ENCODE data around the gene ANKLE2.

Gene ANKLE2

GRCh38 chr12:132719141-132719953 lies 42.3 kb downstream of the ANKLE2 start:
- TF ChIP-seq EZH2phosphoT487 (IDR thresholded peaks at IDR 0.05; ENCODE audit: low read depth), result no peak
- TF ChIP-seq, protein P1, sequence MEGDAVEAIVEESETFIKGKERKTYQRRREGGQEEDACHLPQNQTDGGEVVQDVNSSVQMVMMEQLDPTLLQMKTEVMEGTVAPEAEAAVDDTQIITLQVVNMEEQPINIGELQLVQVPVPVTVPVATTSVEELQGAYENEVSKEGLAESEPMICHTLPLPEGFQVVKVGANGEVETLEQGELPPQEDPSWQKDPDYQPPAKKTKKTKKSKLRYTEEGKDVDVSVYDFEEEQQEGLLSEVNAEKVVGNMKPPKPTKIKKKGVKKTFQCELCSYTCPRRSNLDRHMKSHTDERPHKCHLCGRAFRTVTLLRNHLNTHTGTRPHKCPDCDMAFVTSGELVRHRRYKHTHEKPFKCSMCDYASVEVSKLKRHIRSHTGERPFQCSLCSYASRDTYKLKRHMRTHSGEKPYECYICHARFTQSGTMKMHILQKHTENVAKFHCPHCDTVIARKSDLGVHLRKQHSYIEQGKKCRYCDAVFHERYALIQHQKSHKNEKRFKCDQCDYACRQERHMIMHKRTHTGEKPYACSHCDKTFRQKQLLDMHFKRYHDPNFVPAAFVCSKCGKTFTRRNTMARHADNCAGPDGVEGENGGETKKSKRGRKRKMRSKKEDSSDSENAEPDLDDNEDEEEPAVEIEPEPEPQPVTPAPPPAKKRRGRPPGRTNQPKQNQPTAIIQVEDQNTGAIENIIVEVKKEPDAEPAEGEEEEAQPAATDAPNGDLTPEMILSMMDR (IDR thresholded peaks at IDR 0.05; ENCODE audit: low read depth, low read length), result no peak
- Histone ChIP-seq H3K9me3 (ENCODE audit: insufficient read depth, low read length) (no peaks in the 10 kb centered on the region), H2AFZ (ENCODE audit: low read depth, low read length) (no peak overlapping the region), H3K4me3 (ENCODE audit: low read length) (no peak overlapping the region), H3K4me1 (ENCODE audit: low read length) (no peaks in the 10 kb centered on the region), H3K4me2 (ENCODE audit: low read length) (no peak overlapping the region), H3K27ac (ENCODE audit: low read length) (no peak overlapping the region), H3K27me3 (ENCODE audit: low read depth, low read length) (no peaks in the 10 kb centered on the region), H3K79me2 (ENCODE audit: low read length) (peaks cover 19% of the 10 kb centered on the region), H3K9ac (ENCODE audit: low read length) (no peak overlapping the region), H4K20me1 (ENCODE audit: insufficient read depth, low read length) (peaks cover 5% of the 10 kb centered on the region), H3K36me3 (replicated peaks; ENCODE audit: low read depth, low read length) (peaks cover 70% of the 10 kb centered on the region)

- no peak overlapping the region for H3K4me2 ChIP-seq (ENCODE audit: low read length)
- peaks cover 26% of the 10 kb centered on the region for H3K79me2 ChIP-seq (ENCODE audit: low read length)
- H3K9ac ChIP-seq (ENCODE audit: low read length), result no peak overlapping the region
- H3K27ac ChIP-seq (ENCODE audit: low read length), result no peak overlapping the region
- peaks cover 7% of the 10 kb centered on the region for H4K20me1 ChIP-seq (ENCODE audit: insufficient read depth, low read length)
- no peak overlapping the region for H2AFZ ChIP-seq (ENCODE audit: low read depth, low read length)
- TF ChIP-seq, protein P1 (IDR thresholded peaks at IDR 0.05; ENCODE audit: low read depth, low read length), result no peak
- TF ChIP-seq EZH2phosphoT487 (IDR thresholded peaks at IDR 0.05; ENCODE audit: low read depth), result no peak
- H3K36me3 ChIP-seq (replicated peaks; ENCODE audit: low read depth, low read length), result peaks cover 66% of the 10 kb centered on the region
- H3K4me1 ChIP-seq (ENCODE audit: low read length), result no peaks in the 10 kb centered on the region
- no peaks in the 10 kb centered on the region for H3K27me3 ChIP-seq (ENCODE audit: low read depth, low read length)
- H3K9me3 ChIP-seq (ENCODE audit: insufficient read depth, low read length), result no peaks in the 10 kb centered on the region
- H3K4me3 ChIP-seq (ENCODE audit: low read length), result no peak overlapping the region
Measured at GRCh38 chr12:132718644-132719043, 43.0 kb downstream of the ANKLE2 start.

DNA sequence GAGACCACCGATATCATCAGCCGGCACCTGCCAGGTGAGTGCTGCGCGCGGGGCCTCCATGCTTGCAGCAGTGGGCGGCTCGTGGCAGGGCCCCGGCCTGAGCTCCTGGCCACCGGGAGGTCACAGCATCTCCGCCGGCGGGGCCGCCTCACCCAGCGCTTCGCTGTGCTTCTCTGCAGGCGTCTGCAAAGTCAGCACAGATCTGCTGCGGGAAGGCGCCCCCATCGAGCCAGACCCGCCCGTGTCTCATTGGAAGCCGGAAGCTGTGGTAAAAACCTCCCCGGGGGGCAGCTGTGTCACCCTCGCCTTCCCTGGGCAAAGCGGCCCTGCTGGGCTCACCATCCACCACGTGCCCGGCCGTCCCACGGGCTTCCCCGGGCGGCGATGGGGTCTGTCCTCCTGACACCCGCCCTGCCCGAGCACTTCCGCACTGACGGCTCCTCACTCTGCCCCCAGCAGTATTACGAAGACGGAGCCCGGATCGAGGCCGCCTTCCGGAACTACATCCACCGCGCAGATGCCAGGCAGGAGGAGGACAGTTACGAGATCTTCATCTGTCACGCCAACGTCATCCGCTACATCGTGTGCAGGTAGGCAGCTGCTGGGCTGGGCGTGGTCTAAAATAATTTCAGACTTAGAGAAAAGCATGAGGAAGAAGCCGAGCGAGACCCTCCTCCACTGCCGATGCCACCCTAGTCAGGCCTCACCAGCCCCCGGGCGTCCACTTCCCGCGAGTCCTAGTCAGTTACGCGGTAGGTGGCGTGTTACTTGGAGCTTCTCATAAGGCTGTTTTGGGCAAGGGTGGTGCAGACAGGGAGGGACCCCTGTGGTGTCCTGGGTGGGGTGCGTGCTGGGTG lies 43.9 kb downstream of the ANKLE2 start:
- Histone ChIP-seq H4K20me1 (ENCODE audit: insufficient read depth, low read length) (peaks cover 7% of the 10 kb centered on the region), H3K9me3 (ENCODE audit: insufficient read depth, low read length) (no peaks in the 10 kb centered on the region), H3K36me3 (replicated peaks; ENCODE audit: low read depth, low read length) (peaks cover 62% of the 10 kb centered on the region), H3K27me3 (ENCODE audit: low read depth, low read length) (no peaks in the 10 kb centered on the region), H3K27ac (ENCODE audit: low read length) (no peak overlapping the region), H2AFZ (ENCODE audit: low read depth, low read length) (no peak overlapping the region), H3K4me2 (ENCODE audit: low read length) (no peak overlapping the region), H3K4me3 (ENCODE audit: low read length) (no peak overlapping the region), H3K9ac (ENCODE audit: low read length) (no peak overlapping the region), H3K79me2 (ENCODE audit: low read length) (peaks cover 35% of the 10 kb centered on the region), H3K4me1 (ENCODE audit: low read length) (no peaks in the 10 kb centered on the region)
- TF ChIP-seq EZH2phosphoT487 (IDR thresholded peaks at IDR 0.05; ENCODE audit: low read depth), result no peak
- TF ChIP-seq, protein P1 (IDR thresholded peaks at IDR 0.05; ENCODE audit: low read depth, low read length), result no peak

- Histone ChIP-seq H3K79me2 (ENCODE audit: low read length) (peaks cover 43% of the 10 kb centered on the region), H3K9ac (ENCODE audit: low read length) (no peak overlapping the region), H3K27ac (ENCODE audit: low read length) (no peak overlapping the region), H3K4me2 (ENCODE audit: low read length) (no peak overlapping the region), H3K4me3 (ENCODE audit: low read length) (no peak overlapping the region), H2AFZ (ENCODE audit: low read depth, low read length) (no peak overlapping the region), H3K36me3 (replicated peaks; ENCODE audit: low read depth, low read length) (peaks cover 58% of the 10 kb centered on the region), H3K27me3 (ENCODE audit: low read depth, low read length) (no peaks in the 10 kb centered on the region), H4K20me1 (ENCODE audit: insufficient read depth, low read length) (peaks cover 7% of the 10 kb centered on the region), H3K9me3 (ENCODE audit: insufficient read depth, low read length) (no peaks in the 10 kb centered on the region), H3K4me1 (ENCODE audit: low read length) (peaks cover 2% of the 10 kb centered on the region; the same call in 1 of the 2 replicates)
- no peak for TF ChIP-seq EZH2phosphoT487 (IDR thresholded peaks at IDR 0.05; ENCODE audit: low read depth)
- TF ChIP-seq, protein P1 (IDR thresholded peaks at IDR 0.05; ENCODE audit: low read depth, low read length), result no peak
Measured at GRCh38 chr12:132717011-132717410, 44.6 kb downstream of the ANKLE2 start.

Measured in OCI-LY3 (cell line).